ENCODE results near the gene PACRG. TPM values are rescaled to one million over a fixed set of nuclear protein-coding genes. Genes with fewer than 3 reads are reported as not detected.

PACRG gene
- total and polyA plus RNA-seq, 10 of the 15 experiments (the other 5 are each of a cell fraction or from before 2014, with no cell fraction given) = not detected

GRCh38 chr6:163232015-163232523 lies 504.3 kb downstream of the PACRG start (continued):
- TF ChIP-seq, protein P1, sequence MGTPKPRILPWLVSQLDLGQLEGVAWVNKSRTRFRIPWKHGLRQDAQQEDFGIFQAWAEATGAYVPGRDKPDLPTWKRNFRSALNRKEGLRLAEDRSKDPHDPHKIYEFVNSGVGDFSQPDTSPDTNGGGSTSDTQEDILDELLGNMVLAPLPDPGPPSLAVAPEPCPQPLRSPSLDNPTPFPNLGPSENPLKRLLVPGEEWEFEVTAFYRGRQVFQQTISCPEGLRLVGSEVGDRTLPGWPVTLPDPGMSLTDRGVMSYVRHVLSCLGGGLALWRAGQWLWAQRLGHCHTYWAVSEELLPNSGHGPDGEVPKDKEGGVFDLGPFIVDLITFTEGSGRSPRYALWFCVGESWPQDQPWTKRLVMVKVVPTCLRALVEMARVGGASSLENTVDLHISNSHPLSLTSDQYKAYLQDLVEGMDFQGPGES (IDR thresholded peaks at IDR 0.05) = no peak

GRCh38 chr6:163232649-163233048 lies 504.9 kb downstream of the PACRG start:
- no peak overlapping the region for H3K27ac ChIP-seq (ENCODE audit: control insufficient read depth, insufficient read depth)
- DNase-seq (ENCODE audit: low read depth, low spot score) = no peak
- H3K4me1 ChIP-seq (ENCODE audit: control insufficient read depth, insufficient read depth, low read length) = no peaks in the 10 kb centered on the region
- no peaks in the 10 kb centered on the region for H3K9me3 ChIP-seq (replicated peaks; ENCODE audit: control insufficient read depth, insufficient read depth, low read length)
- no peak for FAIRE-seq
- H3K27me3 ChIP-seq (replicated peaks in 1 of 2; ENCODE audit: control insufficient read depth in 2 of 2, insufficient read depth in 2 of 2, low read length in 1 of 2) = no peaks in the 10 kb centered on the region; a peak in 2 of 4 replicates
- SMC1A ChIA-PET (ENCODE audit: uncharacterized antibody, unreplicated experiment) = no interaction called here
- intact Hi-C loops (cut with micrococcal nuclease; ENCODE audit: unreplicated experiment) = no loop called here
- RAD21 ChIA-PET (ENCODE audit: unreplicated experiment) = no interaction called here
- H4K20me1 ChIP-seq (ENCODE audit: control insufficient read depth, insufficient read depth) = no peaks in the 10 kb centered on the region
- no peak for ATAC-seq
- H3K4me3 ChIP-seq = no peak overlapping the region
- H3K79me2 ChIP-seq (ENCODE audit: control insufficient read depth, insufficient read depth, low read length) = no peaks in the 10 kb centered on the region
- whole genome bisulfite sequencing (ENCODE audit: insufficient coverage, insufficient replicate concordance, low lambda C conversion rate, missing lambda C conversion rate) = 17% methylated on average over 6 of the region's 6 CpGs
- BruUV-seq (replicated peaks) = no TSS peak
- CTCF ChIA-PET = no interaction called here
- H3K4me2 ChIP-seq (ENCODE audit: control insufficient read depth, insufficient read depth) = no peak overlapping the region
- in situ Hi-C loops (cut with MboI) = no loop called here
- no peak for TF ChIP-seq SMARCA5 (IDR thresholded peaks at IDR 0.05)
- TF ChIP-seq RBBP5 (conservative IDR thresholded peaks at IDR 0.05) = no peak
- no peak for TF ChIP-seq CHD4 (IDR thresholded peaks at IDR 0.05)
- TF ChIP-seq BHLHE40 (IDR thresholded peaks at IDR 0.05; ENCODE audit: borderline replicate concordance in 1 of 2, low read depth in 2 of 2, low read length in 1 of 2) = no peak
- TF ChIP-seq YY1 (IDR thresholded peaks at IDR 0.05; ENCODE audit: low read depth, low read length) = no peak
- TF ChIP-seq RFX5 (IDR thresholded peaks at IDR 0.05; ENCODE audit: low read depth, low read length) = no peak
- no peak for TF ChIP-seq BCL11A (IDR thresholded peaks at IDR 0.05; ENCODE audit: low read depth, low read length)
- TF ChIP-seq ZNF384 (IDR thresholded peaks at IDR 0.05; ENCODE audit: borderline replicate concordance, low read depth, low read length) = no peak
- no peak for TF ChIP-seq ZNF24 (IDR thresholded peaks at IDR 0.05)
- no peak for TF ChIP-seq MYB (IDR thresholded peaks at IDR 0.05; ENCODE audit: borderline replicate concordance, low read depth, low read length)
- TF ChIP-seq IKZF1 (conservative IDR thresholded peaks at IDR 0.05) = no peak
- no peak for TF ChIP-seq TCF3 (IDR thresholded peaks at IDR 0.05; ENCODE audit: borderline replicate concordance, insufficient read depth, low read depth, low read length)
- TF ChIP-seq, protein P1 (IDR thresholded peaks at IDR 0.05) = no peak
- TF ChIP-seq STAT1 (conservative IDR thresholded peaks at IDR 0.05) = no peak
- H3K36me3 ChIP-seq (ENCODE audit: control insufficient read depth in 2 of 2, insufficient read depth in 2 of 2, low read length in 1 of 2) = no peaks in the 10 kb centered on the region
- POLR2A ChIA-PET = no interaction called here
- no peak overlapping the region for H3K9ac ChIP-seq (ENCODE audit: control insufficient read depth, insufficient read depth, low read length)
- no peak overlapping the region for H2AFZ ChIP-seq (ENCODE audit: control insufficient read depth, low read depth, low read length)
